ENCODE data around the gene FXYD2. TPM values are rescaled to one million over a fixed set of nuclear protein-coding genes. Genes with fewer than 3 reads are reported as not detected.

The FXYD2 gene
- total RNA-seq, 4 donors from 2014 or later, result 0.34 to 4.0 (median 1.9) TPM; not detected in 1

DNA sequence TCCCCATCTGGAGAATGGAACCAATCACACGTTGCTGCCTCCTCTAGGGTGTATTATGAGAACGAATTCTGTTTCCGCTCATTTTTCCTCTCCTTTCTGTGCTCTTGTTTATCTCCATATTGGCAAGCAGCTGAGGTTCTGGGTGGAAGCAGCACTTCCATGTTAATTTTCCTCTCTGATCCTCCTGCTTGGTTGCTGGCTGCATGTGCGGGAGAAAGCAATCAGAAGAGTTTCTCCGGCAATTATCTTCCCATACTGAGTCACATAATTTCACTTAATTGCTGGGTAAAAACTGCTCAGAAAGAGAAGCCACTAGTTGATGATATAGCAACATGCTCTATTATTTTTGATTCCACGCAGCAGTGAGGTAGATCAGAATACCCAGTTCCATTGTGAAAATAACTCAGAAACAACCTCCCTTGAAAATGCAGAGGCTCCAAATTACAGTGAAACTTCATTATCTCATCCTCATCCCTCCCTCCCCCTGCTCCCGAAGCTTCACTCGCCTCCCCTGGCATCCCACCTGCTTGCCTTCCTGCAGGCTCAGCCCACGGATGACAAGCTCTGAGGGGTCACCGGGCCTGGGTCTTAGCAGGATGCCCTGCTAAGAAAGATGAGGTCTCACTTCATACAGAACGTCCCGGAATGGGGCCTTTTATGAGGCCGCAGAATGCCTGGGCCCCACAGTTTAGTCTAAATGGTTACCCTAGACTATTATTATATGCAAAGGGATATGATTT is 31.5 kb upstream of the FXYD2 start:
- TF ChIP-seq, protein P1, sequence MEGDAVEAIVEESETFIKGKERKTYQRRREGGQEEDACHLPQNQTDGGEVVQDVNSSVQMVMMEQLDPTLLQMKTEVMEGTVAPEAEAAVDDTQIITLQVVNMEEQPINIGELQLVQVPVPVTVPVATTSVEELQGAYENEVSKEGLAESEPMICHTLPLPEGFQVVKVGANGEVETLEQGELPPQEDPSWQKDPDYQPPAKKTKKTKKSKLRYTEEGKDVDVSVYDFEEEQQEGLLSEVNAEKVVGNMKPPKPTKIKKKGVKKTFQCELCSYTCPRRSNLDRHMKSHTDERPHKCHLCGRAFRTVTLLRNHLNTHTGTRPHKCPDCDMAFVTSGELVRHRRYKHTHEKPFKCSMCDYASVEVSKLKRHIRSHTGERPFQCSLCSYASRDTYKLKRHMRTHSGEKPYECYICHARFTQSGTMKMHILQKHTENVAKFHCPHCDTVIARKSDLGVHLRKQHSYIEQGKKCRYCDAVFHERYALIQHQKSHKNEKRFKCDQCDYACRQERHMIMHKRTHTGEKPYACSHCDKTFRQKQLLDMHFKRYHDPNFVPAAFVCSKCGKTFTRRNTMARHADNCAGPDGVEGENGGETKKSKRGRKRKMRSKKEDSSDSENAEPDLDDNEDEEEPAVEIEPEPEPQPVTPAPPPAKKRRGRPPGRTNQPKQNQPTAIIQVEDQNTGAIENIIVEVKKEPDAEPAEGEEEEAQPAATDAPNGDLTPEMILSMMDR (IDR thresholded peaks at IDR 0.05; ENCODE audit: low read depth), result no peak

DNA sequence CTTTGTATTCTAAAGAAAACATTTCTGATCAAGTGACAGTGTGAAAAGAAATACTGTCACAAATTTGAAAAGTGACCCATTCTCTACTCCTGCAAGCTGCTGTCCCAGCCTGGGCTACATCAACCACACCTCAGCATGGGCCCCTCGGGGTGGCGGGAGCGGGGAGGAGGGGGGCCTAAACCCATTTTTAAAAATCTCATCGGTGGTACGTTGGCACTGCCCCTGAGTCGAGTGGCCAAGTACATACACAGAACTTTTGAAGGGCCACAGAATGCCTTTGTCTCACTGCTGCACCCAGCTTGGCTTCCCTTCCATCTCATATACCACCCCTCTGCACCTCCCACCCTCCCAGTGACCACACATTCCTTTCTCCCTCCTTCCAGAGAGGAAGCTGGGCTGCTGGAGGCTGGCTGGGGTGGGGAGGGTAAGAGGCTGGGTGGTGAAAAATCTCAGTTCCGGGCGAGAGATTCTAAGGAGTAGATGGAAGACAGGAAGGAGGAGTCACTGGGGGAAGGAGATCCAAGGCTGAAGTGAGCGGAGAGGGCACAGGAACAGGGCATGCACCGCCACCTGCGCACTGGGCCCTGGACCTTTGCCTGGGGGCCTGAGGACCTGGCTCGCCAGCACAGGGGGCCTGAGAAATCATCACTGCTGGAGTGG is 30.8 kb upstream of the FXYD2 start:
- TF ChIP-seq, protein P1 (IDR thresholded peaks at IDR 0.05; ENCODE audit: low read depth), result no peak

GRCh38 chr11:117852309-117852708 is 27.8 kb upstream of the FXYD2 start:
- TF ChIP-seq, protein P1 (IDR thresholded peaks at IDR 0.05; ENCODE audit: low read depth), result no peak

DNA sequence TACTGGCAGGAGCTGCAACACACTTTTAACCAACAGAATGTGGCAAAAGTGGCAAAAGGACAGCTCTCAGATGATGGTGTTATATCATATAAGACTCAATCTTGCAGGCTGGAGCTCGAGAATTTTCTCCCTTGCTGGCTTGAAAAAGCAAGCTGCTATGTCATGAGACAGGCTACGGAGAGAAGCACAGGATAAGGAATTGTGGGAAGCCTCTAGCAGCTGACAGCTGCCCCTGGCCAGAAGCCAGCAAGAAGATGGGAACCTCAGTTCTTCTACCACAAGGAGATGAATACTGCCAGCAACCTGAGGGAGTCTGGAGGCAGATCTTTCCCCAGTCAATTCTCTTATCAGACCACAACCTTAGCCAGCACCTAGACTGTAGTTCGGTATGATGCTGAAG is 27.3 kb upstream of the FXYD2 start:
- TF ChIP-seq, protein P1 (IDR thresholded peaks at IDR 0.05; ENCODE audit: low read depth), result no peak

GRCh38 chr11:117851106-117851505 is 26.6 kb upstream of the FXYD2 start:
- TF ChIP-seq, protein P1 (IDR thresholded peaks at IDR 0.05; ENCODE audit: low read depth), result no peak

DNA sequence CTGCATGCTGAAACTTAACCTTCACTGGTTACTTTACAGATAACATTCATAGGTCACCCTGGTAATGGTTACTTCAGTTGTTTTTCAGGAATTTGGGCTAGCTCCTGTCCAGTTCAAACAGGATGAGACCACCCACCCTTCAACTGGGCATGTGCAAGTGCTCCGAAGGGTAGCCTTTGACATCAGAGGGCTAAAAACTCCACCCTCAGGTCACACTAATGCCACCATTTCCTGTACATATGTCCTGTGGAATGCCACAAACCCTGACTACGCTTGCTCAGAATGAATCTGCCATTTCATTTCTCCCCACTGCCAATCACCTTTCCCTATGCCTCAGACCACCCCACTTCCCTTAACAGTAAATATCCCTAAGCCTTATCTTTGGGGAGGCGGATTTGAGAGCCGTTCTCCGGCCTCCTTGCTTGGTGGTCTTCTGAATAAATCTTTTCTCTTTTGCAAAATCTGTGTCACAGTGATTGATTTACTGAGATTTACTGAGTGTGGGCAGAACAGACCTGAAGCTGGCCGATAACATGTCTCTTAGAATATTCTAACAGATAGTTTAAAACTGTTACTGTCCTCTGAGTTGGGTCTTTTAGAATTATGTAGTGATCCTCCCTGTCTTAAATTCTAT is 25.4 kb upstream of the FXYD2 start:
- TF ChIP-seq, protein P1 (IDR thresholded peaks at IDR 0.05; ENCODE audit: low read depth), result no peak
